Endothelial cell of umbilical vein (primary cell): ENCODE measurements around the gene SASH3. TPM values are rescaled to one million over a fixed set of nuclear protein-coding genes. Genes with fewer than 3 reads are reported as not detected.

Experiments used
- BruUV-seq: library from RNA; stranded (reverse); fragments of 400-500 nt; replicated peaks from 2 replicates; lab custom pipeline; 2021; lab: Mats Ljungman, UMichigan
- CTCF ChIA-PET: fragments of 300-600, 350-600 bp; sonication (Branson Sonifier 250); formaldehyde crosslinking; loops from one replicate; lab custom pipeline; 2021; ENCODE audit warnings: antibody characterized with exemption, inconsistent platforms; lab: Charles Lee
- POLR2A ChIA-PET: fragments of 300-600, 350-600 bp; sonication (Branson Sonifier 250); formaldehyde crosslinking; loops from one replicate; lab custom pipeline; 2021; ENCODE audit warnings: antibody characterized with exemption, inconsistent platforms; lab: Charles Lee
- DNase-seq: peaks from one replicate; pipeline ENCODE4 v3.0.0-alpha.2; 2011; ENCODE audit warnings: low read depth, low spot score
- FAIRE-seq: peaks from 2 replicates; lab custom pipeline; 2011; peaks lifted over from hg19 to GRCh38; lab: Jason Lieb, UNC
- H2AFZ ChIP-seq: 2 replicates; pipeline ENCODE4 v1.6.0; 2012; ENCODE audit warnings: low read depth, low read length, control low read depth, inconsistent platforms
- H3K27ac ChIP-seq: 2 replicates; pipeline ENCODE4 v1.5.1; 2011; ENCODE audit warnings: low read depth, mild to moderate bottlenecking, control low read depth, low read length, moderate library complexity; ENCODE audit not compliant: insufficient read depth
- H3K27me3 ChIP-seq, 2 experiments: 2 replicates each; pipeline versions ENCODE4 v1.6.0 to v1.6.1; 2011; ENCODE audit warnings: low read length in 2 of 2, mixed read lengths in 1 of 2; ENCODE audit not compliant: control insufficient read depth in 2 of 2, insufficient read depth in 2 of 2
- H3K36me3 ChIP-seq, 2 experiments: 2 replicates in 1 of 2; 3 replicates in 1 of 2; pipeline ENCODE4 v1.5.1; 2011; ENCODE audit warnings: low read length in 2 of 2, mild to moderate bottlenecking in 1 of 2, moderate library complexity in 1 of 2; ENCODE audit not compliant: control insufficient read depth in 2 of 2, insufficient read depth in 2 of 2; ENCODE audit errors: extremely low read depth in 1 of 2
- H3K4me1 ChIP-seq: 3 replicates; pipeline ENCODE4 v1.5.1; 2011; ENCODE audit warnings: mild to moderate bottlenecking, low read length; ENCODE audit not compliant: control insufficient read depth, insufficient read depth; ENCODE audit errors: extremely low read depth
- H3K4me2 ChIP-seq: 2 replicates; pipeline ENCODE4 v1.6.1; 2011; ENCODE audit warnings: low read length, control low read depth, mixed read lengths; ENCODE audit not compliant: insufficient read depth
- H3K4me3 ChIP-seq, 3 experiments: fragments of 200-600 bp in 1 of 3; sonication (generic), shearing (Covaris generic) in 1 of 3; replicated peaks in 1 of 3; 2 replicates each; pipeline ENCODE4 v1.5.1; 2011 to 2016; ENCODE audit warnings: control low read depth in 3 of 3, low read length in 3 of 3, mild to moderate bottlenecking in 2 of 3, inconsistent platforms in 1 of 3, low read depth in 1 of 3, moderate library complexity in 1 of 3; ENCODE audit not compliant: insufficient read depth in 1 of 3
- H3K79me2 ChIP-seq: 2 replicates; pipeline ENCODE4 v1.6.0; 2012; ENCODE audit warnings: low read length, inconsistent platforms; ENCODE audit not compliant: control insufficient read depth, insufficient read depth
- H3K9ac ChIP-seq: replicated peaks from 2 replicates; pipeline ENCODE3; 2011; ENCODE audit warnings: low read length, control low read depth; ENCODE audit not compliant: insufficient read depth; ENCODE audit errors: extremely low read depth
- H3K9me1 ChIP-seq: replicated peaks from 3 replicates; pipeline ENCODE4 v1.6.0; 2011; ENCODE audit warnings: mild to moderate bottlenecking, low read length; ENCODE audit not compliant: control insufficient read depth, insufficient read depth; ENCODE audit errors: extremely low read depth
- H3K9me3 ChIP-seq: replicated peaks from 2 replicates; pipeline ENCODE4 v1.5.1; 2012; ENCODE audit warnings: low read length, inconsistent platforms; ENCODE audit not compliant: control insufficient read depth, insufficient read depth
- H4K20me1 ChIP-seq: replicated peaks from 2 replicates; pipeline ENCODE3; 2011; ENCODE audit warnings: mild to moderate bottlenecking, low read length; ENCODE audit not compliant: control insufficient read depth, insufficient read depth; ENCODE audit errors: extremely low read depth
- EZH2 ChIP-seq: IDR thresholded peaks from 2 replicates; pipeline ENCODE4 v1.6.1; 2012; ENCODE audit warnings: borderline replicate concordance, low read depth, mild to moderate bottlenecking, moderate library complexity, low read length, inconsistent platforms; ENCODE audit not compliant: severe bottlenecking
- FOS ChIP-seq: IDR thresholded peaks from 2 replicates; pipeline ENCODE4 v1.6.1; 2011; ENCODE audit warnings: mild to moderate bottlenecking, low read length, moderate library complexity, borderline replicate concordance; ENCODE audit not compliant: insufficient read depth
- GATA2 ChIP-seq: IDR thresholded peaks from 2 replicates; pipeline ENCODE4 v1.7.0; 2011; ENCODE audit warnings: low read depth, mild to moderate bottlenecking, moderate library complexity, mixed read lengths, low read length; ENCODE audit not compliant: insufficient read length, insufficient read depth
- JUN ChIP-seq: IDR thresholded peaks from 2 replicates; pipeline ENCODE4 v1.6.1; 2011; ENCODE audit warnings: borderline replicate concordance, low read depth; ENCODE audit not compliant: insufficient read length, insufficient read depth
- MYC ChIP-seq: IDR thresholded peaks from one replicate; pipeline ENCODE4 v1.6.1; 2011; ENCODE audit warnings: mild to moderate bottlenecking, low read depth, low read length
- POLR2A ChIP-seq: IDR thresholded peaks from 2 replicates; pipeline ENCODE4 v1.6.1; 2012; ENCODE audit warnings: low read depth, mild to moderate bottlenecking, control low read depth, low read length
- POLR2AphosphoS5 ChIP-seq: IDR thresholded peaks from 2 replicates; pipeline ENCODE4 v1.6.1; 2012; ENCODE audit warnings: low read depth, mild to moderate bottlenecking, control low read depth, low read length, moderate library complexity; ENCODE audit not compliant: insufficient read depth
- dilution Hi-C: fragments of 300-500 bp; cut with MboI; formaldehyde crosslinking; loops from one replicate; pipeline ENCODE4 v1.15.0; 2019; ENCODE audit warnings: low sequenced_read_pairs; ENCODE audit not compliant: extremely low pct_ligation_motif_present
- intact Hi-C: fragments of 100-400 bp; cut with micrococcal nuclease; formaldehyde crosslinking; loops from one replicate; pipeline ENCODE4 v1.10.0; 2022
- polyA plus RNA-seq, 4 experiments: library from polyadenylated mRNA; depleted of rRNA in 3 of 4; stranded (reverse) in 3 of 4; unstranded in 1 of 4; fragments of >200 nt; gene quantifications; 2 replicates each; pipeline versions ENCODE4 v1.2.1 to v1.2.3, GENCODE V29; 2011 to 2012; ENCODE audit warnings: missing spikeins in 1 of 4
- total RNA-seq: library from RNA; stranded (reverse); gene quantifications from 2 replicates; pipeline ENCODE4 v1.2.3, GENCODE V29; 2021
- TF ChIP-seq, protein P1 (sequence below): IDR thresholded peaks from 2 replicates; pipeline ENCODE4 v1.6.1; 2011; ENCODE audit not compliant: insufficient read depth, insufficient read length
- TF ChIP-seq, protein P2 (sequence below), 2 donors: IDR thresholded peaks; 1 replicate in 1 of 2; 2 replicates in 1 of 2; pipeline ENCODE4 v1.5.1; 2011; ENCODE audit warnings: low read length in 2 of 2, mild to moderate bottlenecking in 2 of 2, moderate library complexity in 2 of 2, control low read depth in 1 of 2, inconsistent platforms in 1 of 2, low read depth in 1 of 2; ENCODE audit not compliant: insufficient read depth in 1 of 2; ENCODE audit errors: extremely low read depth in 1 of 2

SASH3 gene
- total and polyA plus RNA-seq, 2 donors (not counting 3 experiments of a cell fraction or from before 2014, with no cell fraction given) = not detected

DNA sequence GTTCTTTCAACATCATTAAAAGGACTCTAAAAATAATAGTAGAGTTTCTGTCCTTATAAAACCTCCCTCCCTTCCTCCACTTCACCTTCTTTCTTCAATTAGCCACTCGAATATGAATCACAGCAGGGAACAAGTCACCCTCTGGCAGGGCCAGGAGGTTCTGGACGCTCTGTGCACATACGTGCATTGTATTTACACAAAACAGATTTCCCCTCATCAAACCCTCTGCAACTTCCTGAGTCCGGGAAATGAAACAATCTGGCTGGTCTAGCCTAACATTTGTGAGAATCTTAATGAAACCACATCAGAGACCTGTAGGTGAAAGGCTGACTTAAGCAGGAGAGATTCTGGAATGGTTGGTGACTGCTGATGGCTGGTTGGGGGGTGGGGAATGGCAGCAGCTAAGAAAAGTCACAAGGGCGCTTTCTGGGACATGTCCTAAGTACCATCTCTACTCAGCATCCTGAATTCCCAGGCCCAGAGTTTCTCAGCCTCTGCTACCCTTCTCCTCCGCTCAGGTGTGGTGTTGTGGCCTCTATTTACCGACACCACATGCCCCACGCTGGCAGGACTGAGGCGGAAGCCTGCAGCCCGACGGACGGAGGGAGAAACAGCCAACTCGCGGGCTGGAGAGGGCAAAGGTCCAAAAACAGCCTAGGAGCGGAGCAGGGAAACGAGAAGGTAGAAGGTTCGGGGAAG lies 62.9 kb downstream of the SASH3 start:
- Histone ChIP-seq H3K36me3 (peaks cover 0 to under 1% of the 10 kb centered on the region in 2 experiments), H3K27me3 (peaks cover 3% of the 10 kb centered on the region in 2 experiments), H3K9me1 (no peaks in the 10 kb centered on the region), H3K9ac (peak overlapping the region; percentile 73), H2AFZ (peak overlapping the region; percentile 32), H3K27ac (peak overlapping the region; percentile 59), H4K20me1 (no peaks in the 10 kb centered on the region), H3K9me3 (no peaks in the 10 kb centered on the region), H3K4me2 (peak overlapping the region; percentile 45), H3K4me1 (peaks cover 4% of the 10 kb centered on the region), H3K79me2 (peaks cover 19% of the 10 kb centered on the region), H3K4me3 (peak overlapping the region; percentile 64 to 90 (median 69))
- FAIRE-seq = peak; percentile 88
- BruUV-seq = TSS peak; percentile 30
- DNase-seq = peak; percentile 35
- CTCF ChIA-PET = no interaction called here
- POLR2A ChIA-PET = no interaction called here
- TF ChIP-seq POLR2A = no peak
- TF ChIP-seq, protein P1, sequence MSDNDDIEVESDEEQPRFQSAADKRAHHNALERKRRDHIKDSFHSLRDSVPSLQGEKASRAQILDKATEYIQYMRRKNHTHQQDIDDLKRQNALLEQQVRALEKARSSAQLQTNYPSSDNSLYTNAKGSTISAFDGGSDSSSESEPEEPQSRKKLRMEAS = no peak
- no peak for TF ChIP-seq MYC
- TF ChIP-seq POLR2AphosphoS5 = no peak
- no peak for TF ChIP-seq JUN
- no peak for TF ChIP-seq GATA2
- no peak for TF ChIP-seq EZH2
- no peak for TF ChIP-seq FOS
- TF ChIP-seq, protein P2, sequence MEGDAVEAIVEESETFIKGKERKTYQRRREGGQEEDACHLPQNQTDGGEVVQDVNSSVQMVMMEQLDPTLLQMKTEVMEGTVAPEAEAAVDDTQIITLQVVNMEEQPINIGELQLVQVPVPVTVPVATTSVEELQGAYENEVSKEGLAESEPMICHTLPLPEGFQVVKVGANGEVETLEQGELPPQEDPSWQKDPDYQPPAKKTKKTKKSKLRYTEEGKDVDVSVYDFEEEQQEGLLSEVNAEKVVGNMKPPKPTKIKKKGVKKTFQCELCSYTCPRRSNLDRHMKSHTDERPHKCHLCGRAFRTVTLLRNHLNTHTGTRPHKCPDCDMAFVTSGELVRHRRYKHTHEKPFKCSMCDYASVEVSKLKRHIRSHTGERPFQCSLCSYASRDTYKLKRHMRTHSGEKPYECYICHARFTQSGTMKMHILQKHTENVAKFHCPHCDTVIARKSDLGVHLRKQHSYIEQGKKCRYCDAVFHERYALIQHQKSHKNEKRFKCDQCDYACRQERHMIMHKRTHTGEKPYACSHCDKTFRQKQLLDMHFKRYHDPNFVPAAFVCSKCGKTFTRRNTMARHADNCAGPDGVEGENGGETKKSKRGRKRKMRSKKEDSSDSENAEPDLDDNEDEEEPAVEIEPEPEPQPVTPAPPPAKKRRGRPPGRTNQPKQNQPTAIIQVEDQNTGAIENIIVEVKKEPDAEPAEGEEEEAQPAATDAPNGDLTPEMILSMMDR (IDR thresholded peaks at IDR 0.05; ENCODE audit: extremely low read depth in 1 of 2, insufficient read depth in 1 of 2, low read depth in 1 of 2, low read length in 2 of 2) = no peak
- intact Hi-C loops = loop anchor here (2.0 to 5.0 kb wide), 3 partner anchors 62 to 235 kb away; no protein-coding TSS in a partner anchor
- dilution Hi-C loops = no loop called here
